ENCODE results near the gene RCBTB2.

- TF ChIP-seq EZH2phosphoT487 (IDR thresholded peaks at IDR 0.05; ENCODE audit: borderline replicate concordance, low read length) (no peak), CTCF (IDR thresholded peaks at IDR 0.05; ENCODE audit: low read depth, low read length, poor library complexity, severe bottlenecking) (no peak)
Measured at GRCh38 chr13:48486836-48487235, 46.0 kb downstream of the RCBTB2 start.

Data from DOHH2 (cell line).